H1 (cell line): ENCODE data around the gene RTKN. TPM values are rescaled to one million over a fixed set of nuclear protein-coding genes. Genes with fewer than 3 reads are reported as not detected.

Experiments
- CTCF ChIA-PET: fragments of 300-600 bp; sonication (Branson Sonifier 250); formaldehyde crosslinking; loops from one replicate; lab custom pipeline; 2021; ENCODE audit not compliant: partially characterized antibody; lab: Charles Lee
- POLR2A ChIA-PET: fragments of 300-600 bp; sonication (Branson Sonifier 250); formaldehyde crosslinking; loops from one replicate; lab custom pipeline; 2021; ENCODE audit warnings: inconsistent platforms; ENCODE audit not compliant: partially characterized antibody; lab: Charles Lee
- DNase-seq, 2 experiments: peaks; one replicate each; pipeline versions ENCODE4 v3.0.0 to v3.0.0-alpha.2; 2010 to 2022; ENCODE audit warnings: low spot score in 2 of 2, low read depth in 1 of 2, mixed read lengths in 1 of 2
- FAIRE-seq: peaks from 2 replicates; lab custom pipeline; 2011; peaks lifted over from hg19 to GRCh38; lab: Jason Lieb, UNC
- H2AFZ ChIP-seq: 2 replicates; pipeline ENCODE4 v1.8.1; 2012; ENCODE audit warnings: low read length, inconsistent platforms
- H2AK5ac ChIP-seq: 2 replicates; pipeline ENCODE4 v1.6.1; 2013; ENCODE audit warnings: low read depth, low read length
- H2BK120ac ChIP-seq: replicated peaks from 2 replicates; pipeline ENCODE3; 2013; ENCODE audit warnings: low read depth, low read length, inconsistent platforms
- H2BK12ac ChIP-seq: 2 replicates; pipeline ENCODE4 v1.6.1; 2013; ENCODE audit warnings: low read depth, low read length
- H2BK15ac ChIP-seq: 2 replicates; pipeline ENCODE4 v1.6.1; 2013; ENCODE audit warnings: low read length
- H2BK20ac ChIP-seq: 2 replicates; pipeline ENCODE4 v1.6.1; 2013; ENCODE audit warnings: low read length
- H2BK5ac ChIP-seq: 2 replicates; pipeline ENCODE4 v1.6.1; 2013; ENCODE audit warnings: low read depth, low read length
- H3K14ac ChIP-seq: 2 replicates; pipeline ENCODE4 v1.6.1; 2013; ENCODE audit warnings: inconsistent platforms; ENCODE audit not compliant: insufficient read length
- H3K18ac ChIP-seq: 2 replicates; pipeline ENCODE4 v1.6.1; 2013; ENCODE audit warnings: low read length; ENCODE audit errors: extremely low read depth
- H3K23ac ChIP-seq: 2 replicates; pipeline ENCODE4 v1.6.1; 2013; ENCODE audit warnings: inconsistent platforms; ENCODE audit not compliant: insufficient read length
- H3K23me2 ChIP-seq: 2 replicates; pipeline ENCODE4 v1.6.1; 2013; ENCODE audit warnings: low read depth, low read length
- H3K27ac ChIP-seq: 2 replicates; pipeline ENCODE4 v1.6.1; 2011; ENCODE audit warnings: low read depth, low read length, inconsistent platforms
- H3K27me3 ChIP-seq, 4 experiments: replicated peaks in 1 of 4; 1 replicate in 1 of 4; 2 replicates in 3 of 4; pipeline versions ENCODE4 v1.6.1 to v1.8.1; 2011 to 2013; ENCODE audit warnings: low read length in 3 of 4, mild to moderate bottlenecking in 3 of 4, inconsistent platforms in 2 of 4, mixed read lengths in 2 of 4, moderate library complexity in 1 of 4; ENCODE audit not compliant: control insufficient read depth in 3 of 4, insufficient read depth in 3 of 4; ENCODE audit errors: extremely low read depth in 1 of 4
- H3K36me3 ChIP-seq, 4 experiments: 2 replicates each; pipeline versions ENCODE4 v1.6.1 to v1.8.1; 2011 to 2013; ENCODE audit warnings: mild to moderate bottlenecking in 4 of 4, low read length in 3 of 4, moderate library complexity in 2 of 4, control low read depth in 1 of 4, inconsistent platforms in 1 of 4; ENCODE audit not compliant: insufficient read depth in 4 of 4, control insufficient read depth in 2 of 4
- H3K4ac ChIP-seq: replicated peaks from 2 replicates; pipeline ENCODE3; 2013; ENCODE audit warnings: low read length, low read depth, mixed read lengths, inconsistent platforms; ENCODE audit not compliant: insufficient read length
- H3K4me1 ChIP-seq, 4 experiments: replicated peaks in 1 of 4; 1 replicate in 1 of 4; 2 replicates in 3 of 4; pipeline versions ENCODE4 v1.6.1 to v1.8.1; 2011 to 2013; ENCODE audit warnings: low read length in 3 of 4, inconsistent platforms in 2 of 4, mixed read lengths in 1 of 4; ENCODE audit not compliant: insufficient read depth in 4 of 4, control insufficient read depth in 3 of 4
- H3K4me2 ChIP-seq, 2 experiments: 2 replicates each; pipeline versions ENCODE4 v1.6.1 to v1.8.1; 2011 to 2013; ENCODE audit warnings: low read depth in 2 of 2, low read length in 2 of 2, control low read depth in 1 of 2, inconsistent platforms in 1 of 2, mild to moderate bottlenecking in 1 of 2; ENCODE audit not compliant: insufficient read depth in 1 of 2
- H3K4me3 ChIP-seq, 4 experiments: fragments of 200-600, 300-600 bp in 1 of 4; sonication (generic), shearing (Covaris generic), sonication (Bioruptor Twin) in 1 of 4; 2 replicates each; pipeline versions ENCODE4 v1.5.1 to v1.8.1; 2011 to 2016; ENCODE audit warnings: low read length in 4 of 4, low read depth in 3 of 4, control low read depth in 2 of 4, inconsistent platforms in 2 of 4, mild to moderate bottlenecking in 2 of 4, mixed read lengths in 1 of 4, moderate library complexity in 1 of 4; ENCODE audit not compliant: insufficient read depth in 2 of 4; ENCODE audit errors: extremely low read depth in 1 of 4
- H3K56ac ChIP-seq: replicated peaks from 2 replicates; pipeline ENCODE3; 2013; ENCODE audit warnings: low read depth, mild to moderate bottlenecking, mixed read lengths, low read length, inconsistent platforms; ENCODE audit not compliant: insufficient read length
- H3K79me1 ChIP-seq: 2 replicates; pipeline ENCODE4 v1.6.1; 2013; ENCODE audit warnings: low read depth, low read length, control low read depth
- H3K79me2 ChIP-seq, 2 experiments: 2 replicates each; pipeline versions ENCODE4 v1.6.1 to v1.8.1; 2012 to 2013; ENCODE audit warnings: low read length in 2 of 2, mild to moderate bottlenecking in 2 of 2, inconsistent platforms in 1 of 2; ENCODE audit not compliant: insufficient read depth in 2 of 2, control insufficient read depth in 1 of 2
- H3K9ac ChIP-seq, 4 experiments: replicated peaks in 1 of 4; 1 replicate in 1 of 4; 2 replicates in 3 of 4; pipeline versions ENCODE4 v1.6.1 to v1.8.1; 2011 to 2013; ENCODE audit warnings: low read depth in 3 of 4, low read length in 3 of 4, control low read depth in 2 of 4, mild to moderate bottlenecking in 2 of 4, moderate library complexity in 2 of 4, inconsistent platforms in 1 of 4; ENCODE audit errors: extremely low read depth in 1 of 4
- H3K9me3 ChIP-seq, 2 experiments: 2 replicates each; pipeline versions ENCODE4 v1.6.1 to v1.8.1; 2012 to 2013; ENCODE audit warnings: mild to moderate bottlenecking in 2 of 2, moderate library complexity in 2 of 2, control low read depth in 1 of 2, inconsistent platforms in 1 of 2, low read depth in 1 of 2, low read length in 1 of 2, mixed read lengths in 1 of 2; ENCODE audit not compliant: insufficient read depth in 2 of 2
- H4K20me1 ChIP-seq, 2 experiments: replicated peaks in 1 of 2; 2 replicates each; pipeline versions ENCODE3 to v1.8.1; 2011 to 2013; ENCODE audit warnings: inconsistent platforms in 2 of 2, low read length in 2 of 2, mild to moderate bottlenecking in 1 of 2; ENCODE audit not compliant: insufficient read depth in 2 of 2, control insufficient read depth in 1 of 2
- H4K5ac ChIP-seq: 2 replicates; pipeline ENCODE4 v1.6.1; 2013; ENCODE audit warnings: low read length, low read depth, mixed read lengths, inconsistent platforms; ENCODE audit not compliant: insufficient read length
- H4K8ac ChIP-seq: 2 replicates; pipeline ENCODE4 v1.8.0; 2013; ENCODE audit warnings: mild to moderate bottlenecking, moderate library complexity, low read length, inconsistent platforms; ENCODE audit not compliant: insufficient read depth; ENCODE audit errors: extremely low read depth
- H4K91ac ChIP-seq: replicated peaks from 2 replicates; pipeline ENCODE3; 2013; ENCODE audit warnings: low read length, mixed read lengths, inconsistent platforms; ENCODE audit not compliant: insufficient read length
- BCL11A ChIP-seq, 2 experiments: IDR thresholded peaks; one replicate each; pipeline ENCODE4 v1.6.1; 2011; ENCODE audit warnings: low read depth in 2 of 2, low read length in 2 of 2, mild to moderate bottlenecking in 2 of 2
- BRCA1 ChIP-seq: IDR thresholded peaks from 2 replicates; pipeline ENCODE4 v1.6.1; 2012; ENCODE audit warnings: low read depth, low read length, improper control_type of control experiment
- CHD1 ChIP-seq: IDR thresholded peaks from 2 replicates; pipeline ENCODE4 v1.6.1; 2012; ENCODE audit warnings: low read depth, low read length, improper control_type of control experiment
- E2F6 ChIP-seq: IDR thresholded peaks from 2 replicates; pipeline ENCODE4 v1.6.1; 2012; ENCODE audit warnings: inconsistent platforms
- KDM4A ChIP-seq: IDR thresholded peaks from one replicate; pipeline ENCODE4 v1.7.1; 2012; ENCODE audit warnings: low read depth, mild to moderate bottlenecking, moderate library complexity, low read length, inconsistent platforms; ENCODE audit not compliant: severe bottlenecking
- RNF2 ChIP-seq: fragments of 200-900, 300-1000 bp; sonication (generic); IDR thresholded peaks from 2 replicates; pipeline ENCODE4 v1.7.1; 2016; ENCODE audit warnings: borderline replicate concordance, low read depth, mild to moderate bottlenecking, antibody characterized with exemption, low read length; ENCODE audit not compliant: poor library complexity, severe bottlenecking; ENCODE audit errors: missing control alignments
- TAF1 ChIP-seq: IDR thresholded peaks from 2 replicates; pipeline ENCODE4 v1.6.1; 2011; ENCODE audit warnings: mild to moderate bottlenecking, low read depth, low read length
- WGBS, 2 experiments: shearing (Covaris generic) in 1 of 2; methylation state at CpG; one replicate each; pipeline versions ENCODE4 v1.1.6 to v1.1.7; 2013 to 2015; ENCODE audit warnings: low lambda C conversion rate in 2 of 2, mixed read lengths in 2 of 2, inconsistent platforms in 1 of 2, low coverage in 1 of 2, missing lambda C conversion rate in 1 of 2; ENCODE audit not compliant: insufficient replicate concordance in 2 of 2, insufficient coverage in 1 of 2, insufficient read length in 1 of 2; ENCODE audit errors: extremely low coverage in 1 of 2, missing lambda C conversion rate in 1 of 2; 5-methylcytosine and 5-hydroxymethylcytosine counted together
- polyA plus RNA-seq, 7 experiments: library from polyadenylated mRNA; depleted of rRNA in 3 of 7; stranded (reverse) in 5 of 7; unstranded in 2 of 7; fragments of >200 nt in 5 of 7; fragments of 200-250 nt in 2 of 7; gene quantifications; 1 replicate in 5 of 7; 2 replicates in 1 of 7; 4 replicates in 1 of 7; pipeline versions ENCODE4 v1.2.1 to v1.2.3, GENCODE V29; 2011 to 2013; ENCODE audit warnings: missing spikeins in 2 of 7, mixed read lengths in 2 of 7
- total RNA-seq: library from RNA; stranded (reverse); fragmentation: NEBNext Ultra II Directional; extraction: Animal tissue kit (Norgen Biotek cat#: 25700); gene quantifications from 2 replicates; pipeline ENCODE4 v1.2.1, GENCODE V29; 2021
- TF ChIP-seq, protein P1 (sequence below): IDR thresholded peaks from 2 replicates; pipeline ENCODE4 v1.6.1; 2012; ENCODE audit warnings: inconsistent platforms

Gene RTKN
- total and polyA plus RNA-seq, 2 of the 8 experiments (the other 6 are each of a cell fraction or from before 2014, with no cell fraction given): 40.2 to 54.1 TPM

DNA sequence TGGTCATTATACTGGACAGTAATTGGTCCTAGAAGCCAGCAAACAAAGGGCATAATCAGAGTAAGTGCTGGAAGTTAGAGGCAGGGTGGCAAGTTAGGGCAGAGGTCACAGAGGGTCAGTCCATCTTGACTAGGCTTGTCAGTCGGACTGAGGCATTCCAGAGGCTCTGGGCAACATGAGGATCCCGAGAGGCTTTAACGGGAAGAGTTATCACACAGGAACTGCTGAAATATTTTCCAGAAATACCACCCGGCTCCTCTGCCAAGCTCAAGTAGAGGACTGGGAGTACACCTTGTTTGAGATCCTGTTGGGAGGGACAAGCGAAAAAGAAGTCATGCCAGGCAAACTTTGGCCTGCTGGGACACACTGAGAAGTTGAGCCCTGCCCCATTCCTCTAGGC, 34.1 kb downstream of the RTKN start:
- Histone ChIP-seq H4K20me1 (no peaks in the 10 kb centered on the region), H3K4me3 (no peak overlapping the region), H4K8ac (no peak overlapping the region), H3K4me2 (no peak overlapping the region), H2AFZ (no peak overlapping the region), H3K4ac (no peak overlapping the region), H2BK12ac (no peak overlapping the region), H2BK15ac (no peak overlapping the region), H3K23ac (no peak overlapping the region), H3K9me3 (no peaks in the 10 kb centered on the region), H2BK120ac (no peak overlapping the region), H3K79me2 (no peaks in the 10 kb centered on the region), H3K14ac (no peak overlapping the region), H2AK5ac (no peak overlapping the region), H3K56ac (no peak overlapping the region), H4K91ac (peak overlapping the region; percentile 6), H3K9ac (no peak overlapping the region), H3K27ac (no peak overlapping the region), H2BK5ac (no peak overlapping the region), H3K27me3 (peaks cover 0 to 4% (median 2%) of the 10 kb centered on the region in 4 experiments; a peak in 2 of 7 replicates), H2BK20ac (no peak overlapping the region), H4K5ac (no peak overlapping the region), H3K36me3 (no peaks in the 10 kb centered on the region), H3K4me1 (no peaks in the 10 kb centered on the region), H3K79me1 (no peaks in the 10 kb centered on the region), H3K23me2 (no peaks in the 10 kb centered on the region; the same call in 1 of the 2 replicates), H3K18ac (no peak overlapping the region)
- CTCF ChIA-PET: interaction anchor here (0.6 to 2.0 kb wide), 3 partner anchors 9 to 73 kb away, joined by 3 to 12 read pairs (median 6); no protein-coding TSS in a partner anchor
- DNase-seq (no peak), FAIRE-seq (no peak)
- POLR2A ChIA-PET: interaction anchor here (2.6 kb wide), 1 partner anchor 16 kb away, joined by 8 read pairs; no protein-coding TSS in a partner anchor
- 86% methylated on average over 5 of the region's 5 CpGs; no CpG with 5 or more reads in 1 of the 2 experiments for WGBS, 2 experiments
- TF ChIP-seq BRCA1: no peak
- TF ChIP-seq, protein P1, sequence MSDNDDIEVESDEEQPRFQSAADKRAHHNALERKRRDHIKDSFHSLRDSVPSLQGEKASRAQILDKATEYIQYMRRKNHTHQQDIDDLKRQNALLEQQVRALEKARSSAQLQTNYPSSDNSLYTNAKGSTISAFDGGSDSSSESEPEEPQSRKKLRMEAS: no peak
- no peak for TF ChIP-seq TAF1
- no peak for TF ChIP-seq CHD1
- TF ChIP-seq BCL11A (IDR thresholded peaks at IDR 0.05; ENCODE audit: low read depth in 2 of 2, low read length in 2 of 2): no peak
- TF ChIP-seq RNF2: no peak
- TF ChIP-seq KDM4A: no peak
- TF ChIP-seq E2F6: no peak
